A172 (cell line): ENCODE data around the gene SEC63. TPM values are rescaled to one million over a fixed set of nuclear protein-coding genes. Genes with fewer than 3 reads are reported as not detected.
"Not testable (repeated sequence)": the region's sequence is repeated elsewhere in the genome, so short reads cannot be mapped to it uniquely, and the experiment has no call there.

Experiments
- DNase-seq: peaks from one replicate; pipeline ENCODE4 v3.0.0-alpha.2; 2015; ENCODE audit warnings: low spot score
- total RNA-seq: library from RNA; depleted of rRNA; stranded (reverse); fragments of >200 nt; shearing (Covaris generic); gene quantifications from 2 replicates; pipeline ENCODE4 v1.2.3, GENCODE V29; 2014

SEC63 gene
- total RNA-seq, 1 experiment from 2014 or later: 18.7 TPM

DNA sequence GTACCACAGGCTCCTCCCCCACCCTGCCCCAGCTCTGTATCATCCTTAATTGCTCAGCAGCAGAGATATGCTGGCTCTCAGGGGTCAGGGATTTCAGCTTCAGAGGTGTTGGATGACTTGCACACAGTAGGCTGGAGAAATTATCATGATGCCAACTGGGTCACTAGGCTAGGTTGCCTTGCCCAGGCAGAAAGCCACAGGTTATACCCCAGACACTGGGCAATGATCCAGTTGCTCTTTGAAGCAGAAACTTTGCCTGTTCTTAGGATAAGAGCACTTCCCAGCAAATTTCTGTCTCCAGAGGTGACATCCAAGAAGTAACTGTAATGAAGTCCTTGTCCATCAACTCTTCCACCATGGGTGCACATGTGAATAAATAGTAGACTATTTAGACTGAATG is 95.6 kb downstream of the SEC63 start:
- DNase-seq: no peak

GRCh38 chr6:107860963-107861362 is 97.0 kb downstream of the SEC63 start:
- not testable (repeated sequence) for DNase-seq

GRCh38 chr6:107860144-107860543 is 97.9 kb downstream of the SEC63 start:
- not testable (repeated sequence) for DNase-seq

DNA sequence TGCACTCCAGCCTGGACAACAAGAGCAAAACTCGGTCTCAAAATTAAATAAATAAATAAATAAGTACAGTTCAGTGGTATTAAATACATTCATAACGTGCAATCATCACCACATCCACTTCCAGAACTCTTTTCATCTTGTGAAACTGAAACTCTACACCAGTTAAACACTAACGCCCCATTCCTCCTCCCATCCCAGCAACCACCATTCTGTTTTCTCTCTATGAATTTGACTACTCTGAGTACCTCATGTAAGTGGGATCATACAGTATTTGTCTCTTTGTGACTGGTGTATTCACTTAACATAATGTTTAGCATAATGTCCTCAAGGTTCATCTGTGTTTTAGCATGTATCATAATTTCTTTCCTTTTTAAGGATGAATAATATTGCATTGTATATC is 104.8 kb downstream of the SEC63 start:
- no peak for DNase-seq

DNA sequence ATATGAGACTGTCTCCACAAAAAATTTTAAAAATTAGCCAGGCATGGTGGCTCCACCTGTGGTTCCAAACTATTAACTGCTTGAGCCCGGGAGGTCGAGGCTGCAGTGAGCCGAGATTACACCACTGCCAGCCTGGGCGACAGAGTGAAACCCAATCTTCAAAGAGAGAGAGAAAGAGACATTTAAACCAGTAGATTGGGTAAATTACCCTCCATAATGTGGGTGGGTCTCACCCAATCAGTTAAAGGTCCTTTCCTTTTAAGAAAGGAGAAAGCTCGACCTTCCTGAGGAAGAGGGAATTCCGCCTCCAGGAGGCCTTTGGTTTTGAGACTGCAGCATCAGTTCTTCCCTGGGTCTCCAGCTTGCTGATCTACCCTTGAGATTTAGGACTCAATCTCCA is 108.7 kb downstream of the SEC63 start:
- DNase-seq: no peak

DNA sequence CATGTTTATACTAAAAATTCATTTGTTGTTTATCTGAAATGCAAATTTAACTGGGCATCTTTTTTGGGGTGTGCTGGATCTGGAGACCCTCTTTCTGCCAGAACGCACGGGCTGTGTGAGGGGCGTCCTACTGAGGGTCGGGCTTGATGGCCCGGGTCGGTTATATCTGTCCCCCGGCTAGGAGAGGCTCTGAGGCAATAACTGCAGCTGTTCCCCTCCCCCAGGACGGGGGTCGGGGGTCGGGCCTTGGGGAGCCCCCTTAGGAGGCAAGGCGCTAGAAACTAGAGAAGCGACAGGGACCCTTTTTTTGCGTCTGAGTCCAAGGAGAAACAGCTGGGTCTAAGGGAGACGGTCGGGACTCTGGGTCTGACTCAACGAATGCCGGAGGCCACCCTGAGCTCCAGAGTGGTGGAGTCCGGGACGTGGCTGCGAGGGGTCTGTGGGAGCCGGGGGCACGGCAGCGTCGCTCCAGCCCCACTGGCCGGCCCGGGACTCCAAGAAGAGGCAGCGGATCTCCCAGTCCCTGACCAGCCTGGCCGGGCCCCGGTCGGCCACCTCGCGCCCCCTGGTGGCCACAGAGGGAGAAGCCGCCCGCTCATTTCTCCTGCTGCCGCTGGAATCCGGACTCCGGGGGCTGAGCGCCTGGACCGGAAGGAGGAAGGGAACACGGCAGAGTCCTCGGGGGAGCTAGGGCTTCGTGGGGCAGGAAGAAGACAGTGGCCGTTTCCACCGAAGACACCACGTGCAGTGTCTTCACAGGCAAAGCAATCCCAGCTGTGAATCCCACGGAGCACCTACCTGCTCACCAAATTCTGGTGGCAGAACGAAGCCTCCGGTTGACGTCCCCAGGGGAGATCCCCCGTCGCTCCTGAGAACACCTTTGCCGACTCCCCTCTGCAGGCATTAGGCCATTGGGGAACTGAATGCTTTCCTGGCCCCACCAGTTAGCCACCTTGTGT is 109.9 kb downstream of the SEC63 start:
- DNase-seq: peak; percentile 54

DNA sequence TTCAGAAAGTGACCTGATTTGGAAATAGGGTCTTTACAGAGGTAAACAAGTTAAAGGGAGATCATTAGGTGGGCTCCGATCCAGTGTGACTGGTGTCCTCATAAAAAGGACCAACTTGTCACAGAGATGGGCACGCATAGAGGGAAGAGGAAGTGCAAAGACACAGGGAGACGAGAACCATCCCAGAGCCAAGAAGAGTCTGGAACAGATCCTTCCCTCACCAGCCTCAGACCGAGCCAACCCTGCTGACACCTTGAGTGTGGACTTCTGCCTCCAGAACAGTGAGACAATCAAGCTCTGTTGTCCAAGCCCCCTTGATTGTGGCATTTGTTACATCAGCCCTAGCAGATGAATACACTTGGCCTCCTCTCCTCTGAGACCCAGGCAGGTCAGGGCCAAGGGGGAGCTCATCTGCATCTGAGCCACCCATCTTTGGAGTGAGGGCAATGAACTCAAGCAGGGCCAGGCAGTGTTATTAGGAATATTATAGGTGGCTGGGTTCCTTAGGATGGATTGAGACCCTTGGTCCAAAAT is 111.7 kb downstream of the SEC63 start:
- DNase-seq: no peak

DNA sequence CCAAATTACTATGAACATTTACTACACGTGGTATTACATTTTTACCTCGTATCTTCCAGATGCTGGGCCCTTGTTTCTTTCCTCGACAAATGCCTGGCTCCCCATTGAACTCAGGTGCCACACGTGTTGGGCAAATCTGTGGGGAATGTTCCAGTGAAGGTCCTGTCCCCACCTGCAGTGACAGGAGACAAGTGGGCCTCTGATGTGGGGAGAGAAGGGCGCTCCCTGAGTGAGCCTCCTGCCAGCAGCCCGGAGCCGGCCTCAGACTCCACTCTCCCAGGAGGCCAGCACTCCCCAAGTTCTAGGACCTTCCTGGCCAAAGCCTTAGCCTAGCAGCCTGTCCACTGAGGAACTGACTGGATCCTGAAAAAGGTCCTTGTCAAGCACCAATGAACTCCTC is 112.2 kb downstream of the SEC63 start:
- DNase-seq: no peak

DNA sequence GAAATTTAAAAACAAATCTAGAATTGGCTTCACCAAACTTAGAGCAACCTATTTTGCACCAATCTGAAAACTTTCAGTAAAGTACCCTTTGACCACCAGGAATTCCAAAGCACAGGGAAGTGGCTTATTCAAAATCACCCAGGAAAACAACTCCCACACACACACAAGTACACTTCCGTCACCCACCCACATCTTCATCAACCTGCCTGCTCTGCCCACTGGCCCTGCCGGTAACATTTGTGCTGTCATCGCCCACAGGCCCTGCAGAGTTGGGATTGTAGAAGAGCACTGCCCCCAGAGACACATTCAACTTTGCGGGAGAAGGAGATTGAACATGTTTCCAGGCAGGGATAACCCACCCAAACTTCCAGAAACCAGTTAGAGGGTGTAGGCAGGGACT is 114.6 kb downstream of the SEC63 start:
- DNase-seq: no peak

DNA sequence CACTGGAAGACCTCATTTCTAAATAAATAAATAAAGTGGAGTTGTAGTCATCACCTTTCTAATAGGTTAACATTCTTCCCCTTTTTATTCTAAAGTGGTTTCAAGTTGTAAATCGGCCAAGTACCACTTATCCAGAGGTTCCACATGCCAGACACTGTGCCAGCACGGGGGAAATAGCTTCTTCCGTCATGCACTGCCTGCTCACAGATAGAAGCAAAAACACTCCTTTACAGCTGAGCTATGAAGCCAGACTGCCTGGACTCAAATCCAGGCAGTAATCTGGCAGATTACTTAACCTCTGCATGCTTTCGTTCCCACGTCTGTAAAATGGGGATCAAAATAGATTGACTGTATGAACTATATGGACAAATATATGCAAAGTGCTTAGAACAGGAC is 116.7 kb downstream of the SEC63 start:
- no peak for DNase-seq

GRCh38 chr6:107840636-107841274 is 117.3 kb downstream of the SEC63 start:
- no peak for DNase-seq

- DNase-seq: no peak
Measured at GRCh38 chr6:107833136-107833535, 124.9 kb downstream of the SEC63 start.

DNA sequence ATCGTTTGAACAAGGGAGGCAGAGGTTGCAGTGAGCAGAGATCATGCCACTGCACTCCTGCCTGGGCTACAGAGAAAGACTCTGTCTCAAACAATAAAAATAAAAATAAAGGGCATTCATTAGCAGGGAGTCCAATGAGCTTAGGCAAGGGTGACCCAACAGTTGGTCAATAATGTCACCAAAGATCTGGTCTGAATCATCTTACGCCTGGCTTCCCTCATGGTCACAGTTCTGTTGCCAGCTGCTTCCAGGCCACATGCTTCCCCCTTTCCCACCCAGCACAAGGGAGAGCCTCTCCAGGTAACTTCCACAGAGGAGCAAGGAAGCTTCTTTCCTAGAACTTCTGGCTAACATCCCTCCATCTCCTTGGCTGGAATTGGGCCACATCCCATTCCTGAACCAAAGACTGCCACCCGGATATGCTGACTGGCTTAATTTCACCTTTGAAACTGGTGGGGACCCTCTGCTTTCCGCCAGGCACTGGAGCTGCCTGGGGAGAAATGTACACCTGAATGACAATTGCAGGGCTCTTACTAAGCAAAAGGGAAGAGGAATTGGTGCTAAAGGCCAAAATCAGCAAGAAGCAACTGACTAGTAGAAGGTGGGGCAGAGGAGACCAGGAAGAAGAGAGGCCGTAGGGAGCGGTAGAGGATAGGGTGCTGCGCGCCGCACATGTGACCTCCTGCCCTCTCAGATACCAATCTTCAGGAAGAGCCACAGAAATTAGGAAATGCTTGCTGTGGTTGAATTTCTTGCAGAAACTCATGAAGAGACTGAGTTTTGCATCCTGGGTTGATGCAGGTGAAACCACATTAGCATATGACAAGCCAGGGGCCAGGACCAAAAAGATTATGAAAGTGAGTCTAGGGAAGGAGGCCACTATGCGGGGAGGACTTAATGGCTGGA is 125.6 kb downstream of the SEC63 start:
- no peak for DNase-seq

- no peak for DNase-seq
Measured at GRCh38 chr6:107830060-107830459, 127.9 kb downstream of the SEC63 start.

DNA sequence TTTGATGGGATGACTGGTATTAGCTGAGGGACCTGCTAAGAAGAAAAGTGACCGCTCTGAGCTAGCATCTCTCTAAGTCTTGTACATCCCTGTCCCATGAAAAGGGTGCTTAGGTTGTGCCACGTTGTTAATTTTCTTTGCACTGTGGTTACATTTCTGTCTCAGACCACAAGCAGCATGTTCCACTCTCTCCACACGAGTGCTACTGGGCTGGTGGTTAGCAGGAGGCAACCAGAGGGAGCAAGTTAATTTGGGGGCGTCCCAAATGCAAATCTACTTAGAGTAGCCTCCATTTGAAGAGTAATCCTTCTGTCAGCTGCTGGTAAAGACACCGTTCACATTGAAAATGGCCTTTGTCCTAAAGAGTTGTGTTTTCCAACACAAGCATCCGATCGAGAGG is 130.5 kb downstream of the SEC63 start:
- no peak for DNase-seq

- no peak for DNase-seq
Measured at GRCh38 chr6:107823047-107823557, 134.9 kb downstream of the SEC63 start.

GRCh38 chr6:107822176-107823046 is 135.6 kb downstream of the SEC63 start:
- no peak for DNase-seq

- no peak for DNase-seq
Measured at GRCh38 chr6:107821591-107821990, 136.4 kb downstream of the SEC63 start.

GRCh38 chr6:107820338-107821261 is 137.4 kb downstream of the SEC63 start:
- no peak for DNase-seq

DNA sequence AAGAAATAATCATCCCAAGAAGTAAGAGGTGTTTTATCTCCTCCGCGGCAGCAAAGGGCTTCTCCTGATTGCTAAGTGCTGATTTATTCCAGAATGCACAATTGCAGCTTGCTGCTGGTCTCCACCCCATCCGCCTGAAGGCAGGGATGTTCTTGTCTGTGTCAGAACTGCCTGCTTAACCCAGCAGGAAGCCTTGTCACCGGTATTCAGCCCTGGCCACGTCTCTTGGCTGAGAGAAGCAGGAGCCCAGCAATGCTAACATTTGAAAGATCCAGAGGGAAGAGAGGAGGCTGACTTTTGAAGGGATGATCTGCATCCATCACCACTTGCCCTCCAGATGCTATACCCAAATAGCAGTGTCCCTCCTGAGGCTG is 138.1 kb downstream of the SEC63 start:
- DNase-seq: peak; percentile 19
